Hepatocyte (in vitro differentiated cells): Measurements from ENCODE around the gene PARP12.

Experiments used
- CTCF ChIP-seq: fragments of 200-600 bp; sonication (generic); IDR thresholded peaks from 2 replicates; pipeline ENCODE4 v1.5.1; 2016; ENCODE audit warnings: antibody characterized with exemption, mild to moderate bottlenecking; ENCODE audit not compliant: poor library complexity
- EZH2 ChIP-seq: fragments of 200-600 bp; sonication (generic); IDR thresholded peaks from 2 replicates; pipeline ENCODE4 v1.6.1; 2016; ENCODE audit warnings: antibody characterized with exemption, mild to moderate bottlenecking, borderline replicate concordance

GRCh38 chr7:140084972-140085371 is 22.2 kb upstream of the PARP12 start:
- TF ChIP-seq EZH2 (no peak), CTCF (no peak)
